Testis (tissue), 2 donors: ENCODE measurements around the gene COPB2.

Source experiments
- POLR2A ChIP-seq: fragments of 450-650 bp; IDR thresholded peaks from one replicate; pipeline ENCODE4 v1.6.1; 2017; ENCODE audit warnings: antibody characterized with exemption, mild to moderate bottlenecking, moderate library complexity
- TF ChIP-seq, protein P1 (sequence below), 3 experiments: fragments of 450-650 bp in 2 of 3; fragments of 200-600 bp in 1 of 3; sonication (generic) in 1 of 3; IDR thresholded peaks; one replicate each; pipeline ENCODE4 v1.5.1; 2016 to 2019; ENCODE audit warnings: antibody characterized with exemption in 3 of 3, mild to moderate bottlenecking in 2 of 3, moderate library complexity in 1 of 3

DNA sequence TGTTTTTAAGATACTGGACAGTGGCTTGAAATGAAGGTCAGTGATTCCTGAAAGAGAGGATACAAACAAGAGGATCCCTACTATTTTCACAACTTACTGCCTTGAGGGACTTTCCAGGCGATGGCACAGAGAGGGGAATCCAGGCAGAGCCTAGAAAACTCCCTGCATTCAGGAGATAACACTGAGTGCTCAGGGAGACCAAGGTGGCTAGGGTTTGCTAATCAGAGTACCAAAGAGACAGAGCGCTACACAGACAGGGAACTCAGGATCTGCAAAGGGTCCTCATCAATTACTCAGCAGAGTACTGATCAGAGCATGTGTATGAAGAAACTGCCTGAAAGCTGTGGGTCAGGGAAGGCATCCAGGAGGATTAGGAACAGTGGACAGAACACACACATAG lies 57.4 kb downstream of the COPB2 start:
- TF ChIP-seq, protein P1, sequence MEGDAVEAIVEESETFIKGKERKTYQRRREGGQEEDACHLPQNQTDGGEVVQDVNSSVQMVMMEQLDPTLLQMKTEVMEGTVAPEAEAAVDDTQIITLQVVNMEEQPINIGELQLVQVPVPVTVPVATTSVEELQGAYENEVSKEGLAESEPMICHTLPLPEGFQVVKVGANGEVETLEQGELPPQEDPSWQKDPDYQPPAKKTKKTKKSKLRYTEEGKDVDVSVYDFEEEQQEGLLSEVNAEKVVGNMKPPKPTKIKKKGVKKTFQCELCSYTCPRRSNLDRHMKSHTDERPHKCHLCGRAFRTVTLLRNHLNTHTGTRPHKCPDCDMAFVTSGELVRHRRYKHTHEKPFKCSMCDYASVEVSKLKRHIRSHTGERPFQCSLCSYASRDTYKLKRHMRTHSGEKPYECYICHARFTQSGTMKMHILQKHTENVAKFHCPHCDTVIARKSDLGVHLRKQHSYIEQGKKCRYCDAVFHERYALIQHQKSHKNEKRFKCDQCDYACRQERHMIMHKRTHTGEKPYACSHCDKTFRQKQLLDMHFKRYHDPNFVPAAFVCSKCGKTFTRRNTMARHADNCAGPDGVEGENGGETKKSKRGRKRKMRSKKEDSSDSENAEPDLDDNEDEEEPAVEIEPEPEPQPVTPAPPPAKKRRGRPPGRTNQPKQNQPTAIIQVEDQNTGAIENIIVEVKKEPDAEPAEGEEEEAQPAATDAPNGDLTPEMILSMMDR (IDR thresholded peaks at IDR 0.05), result no peak
- TF ChIP-seq POLR2A, result no peak
